Measurements from ENCODE around the gene ZNF775.

Gene ZNF775

GRCh38 chr7:150378853-150379440 is at the start of gene ZNF775:
Gene ZNF775 (plus strand): TSS chr7:150379330. CDS start chr7:150388471, 9,141 bp downstream.
- DNase-seq (ENCODE audit: low read depth in 3 of 3) = peak; percentile 84 to 89 (median 88)

GRCh38 chr7:150329331-150330120 is 49.6 kb upstream of the ZNF775 start:
- no peak for DNase-seq (ENCODE audit: low read depth in 3 of 3)

GRCh38 chr7:150330211-150330885 is 48.8 kb upstream of the ZNF775 start:
- DNase-seq (ENCODE audit: low read depth in 3 of 3) = no peak

GRCh38 chr7:150332852-150333635 is 46.1 kb upstream of the ZNF775 start:
- DNase-seq (ENCODE audit: low read depth in 3 of 3) = no peak

- DNase-seq (ENCODE audit: low read depth in 3 of 3) = no peak
These were observed 45.5 kb upstream of the ZNF775 start for GRCh38 chr7:150333659-150334058.

- no peak for DNase-seq (ENCODE audit: low read depth in 3 of 3)
These were observed 45.0 kb upstream of the ZNF775 start for GRCh38 chr7:150334108-150334507.

- DNase-seq (ENCODE audit: low read depth in 3 of 3) = no peak
These were observed 43.9 kb upstream of the ZNF775 start for GRCh38 chr7:150335108-150335773.

- no peak for DNase-seq (ENCODE audit: low read depth in 3 of 3)
These were observed 43.4 kb upstream of the ZNF775 start for GRCh38 chr7:150335774-150336112.

- no peak for DNase-seq (ENCODE audit: low read depth in 3 of 3)
These were observed 42.4 kb upstream of the ZNF775 start for GRCh38 chr7:150336746-150337145.

GRCh38 chr7:150337179-150337578 is 42.0 kb upstream of the ZNF775 start:
- no peak for DNase-seq (ENCODE audit: low read depth in 3 of 3)

GRCh38 chr7:150337659-150338081 is 41.5 kb upstream of the ZNF775 start:
- no peak for DNase-seq (ENCODE audit: low read depth in 3 of 3)

- no peak for DNase-seq (ENCODE audit: low read depth in 3 of 3)
These were observed 40.8 kb upstream of the ZNF775 start for GRCh38 chr7:150338166-150338829.

GRCh38 chr7:150339409-150339809 is 39.7 kb upstream of the ZNF775 start:
- DNase-seq (ENCODE audit: low read depth in 3 of 3) = no peak

- no peak for DNase-seq (ENCODE audit: low read depth in 3 of 3)
These were observed 38.9 kb upstream of the ZNF775 start for GRCh38 chr7:150340024-150340749.

GRCh38 chr7:150340875-150341262 is 38.3 kb upstream of the ZNF775 start:
- DNase-seq (ENCODE audit: low read depth in 3 of 3) = no peak

- no peak for DNase-seq (ENCODE audit: low read depth in 3 of 3)
These were observed 37.6 kb upstream of the ZNF775 start, which contains the start of gene RARRES2 for GRCh38 chr7:150341263-150342120. Gene RARRES2 (minus strand): TSS chr7:150341629. CDS start chr7:150340609, 1,020 bp downstream.

GRCh38 chr7:150342121-150342408 is 37.1 kb upstream of the ZNF775 start:
- DNase-seq (ENCODE audit: low read depth in 3 of 3) = no peak

- DNase-seq (ENCODE audit: low read depth in 3 of 3) = no peak
These were observed 35.9 kb upstream of the ZNF775 start for GRCh38 chr7:150343225-150343624.

GRCh38 chr7:150344299-150344698 is 34.8 kb upstream of the ZNF775 start:
- DNase-seq (ENCODE audit: low read depth in 3 of 3) = no peak

All from stimulated activated CD4-positive, alpha-beta T cell treated with anti-CD3 and anti-CD28 coated beads, TNF-alpha, amount 100 ng/mL, for 48 hours (primary cell).